ENCODE results near the gene AACS. TPM values are rescaled to one million over a fixed set of nuclear protein-coding genes. Genes with fewer than 3 reads are reported as not detected.

The AACS gene
- total RNA-seq, 1 donor: 12.0 TPM

DNA sequence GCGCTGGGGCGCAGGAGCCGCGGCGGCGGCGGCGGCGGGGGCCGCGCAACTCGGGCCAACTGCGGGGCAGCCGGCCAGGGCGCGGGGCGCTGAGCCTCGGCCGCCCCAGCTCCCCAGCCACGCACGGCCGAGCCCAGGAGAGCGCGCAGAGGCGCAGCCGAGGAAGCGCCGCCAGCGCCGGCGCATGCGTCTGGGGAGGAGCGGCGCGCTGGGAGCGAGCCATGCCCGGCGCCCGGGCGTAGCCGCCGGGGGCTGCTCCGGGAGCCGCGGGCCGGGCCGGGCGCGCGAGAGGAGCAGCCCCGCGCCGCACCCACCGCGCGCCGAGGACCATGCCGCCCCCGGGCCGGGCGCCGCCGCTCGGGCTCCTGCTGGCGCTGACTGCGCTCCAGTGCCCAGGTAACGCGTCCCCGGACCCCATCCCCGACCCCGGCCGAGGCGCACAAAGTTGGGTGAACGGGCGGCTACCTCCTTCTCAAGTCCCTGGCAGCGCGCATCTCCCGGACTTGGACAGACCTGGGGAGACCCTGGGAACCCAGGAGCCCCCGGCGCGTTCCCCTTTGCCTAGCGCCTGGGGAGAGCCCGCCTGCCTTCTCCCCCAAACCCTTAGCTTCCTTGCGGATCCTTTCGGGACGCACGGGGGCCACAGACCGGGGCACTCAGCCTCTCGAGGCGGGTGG, 121.4 kb downstream of the AACS start:
- DNase-seq (ENCODE audit: low read depth): peak; percentile 12
- TF ChIP-seq, protein P1, sequence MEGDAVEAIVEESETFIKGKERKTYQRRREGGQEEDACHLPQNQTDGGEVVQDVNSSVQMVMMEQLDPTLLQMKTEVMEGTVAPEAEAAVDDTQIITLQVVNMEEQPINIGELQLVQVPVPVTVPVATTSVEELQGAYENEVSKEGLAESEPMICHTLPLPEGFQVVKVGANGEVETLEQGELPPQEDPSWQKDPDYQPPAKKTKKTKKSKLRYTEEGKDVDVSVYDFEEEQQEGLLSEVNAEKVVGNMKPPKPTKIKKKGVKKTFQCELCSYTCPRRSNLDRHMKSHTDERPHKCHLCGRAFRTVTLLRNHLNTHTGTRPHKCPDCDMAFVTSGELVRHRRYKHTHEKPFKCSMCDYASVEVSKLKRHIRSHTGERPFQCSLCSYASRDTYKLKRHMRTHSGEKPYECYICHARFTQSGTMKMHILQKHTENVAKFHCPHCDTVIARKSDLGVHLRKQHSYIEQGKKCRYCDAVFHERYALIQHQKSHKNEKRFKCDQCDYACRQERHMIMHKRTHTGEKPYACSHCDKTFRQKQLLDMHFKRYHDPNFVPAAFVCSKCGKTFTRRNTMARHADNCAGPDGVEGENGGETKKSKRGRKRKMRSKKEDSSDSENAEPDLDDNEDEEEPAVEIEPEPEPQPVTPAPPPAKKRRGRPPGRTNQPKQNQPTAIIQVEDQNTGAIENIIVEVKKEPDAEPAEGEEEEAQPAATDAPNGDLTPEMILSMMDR (IDR thresholded peaks at IDR 0.05; ENCODE audit: insufficient read depth, low read length): no peak
- peak overlapping the region; percentile 63 for H3K4me3 ChIP-seq (ENCODE audit: low read depth, low read length)

DNA sequence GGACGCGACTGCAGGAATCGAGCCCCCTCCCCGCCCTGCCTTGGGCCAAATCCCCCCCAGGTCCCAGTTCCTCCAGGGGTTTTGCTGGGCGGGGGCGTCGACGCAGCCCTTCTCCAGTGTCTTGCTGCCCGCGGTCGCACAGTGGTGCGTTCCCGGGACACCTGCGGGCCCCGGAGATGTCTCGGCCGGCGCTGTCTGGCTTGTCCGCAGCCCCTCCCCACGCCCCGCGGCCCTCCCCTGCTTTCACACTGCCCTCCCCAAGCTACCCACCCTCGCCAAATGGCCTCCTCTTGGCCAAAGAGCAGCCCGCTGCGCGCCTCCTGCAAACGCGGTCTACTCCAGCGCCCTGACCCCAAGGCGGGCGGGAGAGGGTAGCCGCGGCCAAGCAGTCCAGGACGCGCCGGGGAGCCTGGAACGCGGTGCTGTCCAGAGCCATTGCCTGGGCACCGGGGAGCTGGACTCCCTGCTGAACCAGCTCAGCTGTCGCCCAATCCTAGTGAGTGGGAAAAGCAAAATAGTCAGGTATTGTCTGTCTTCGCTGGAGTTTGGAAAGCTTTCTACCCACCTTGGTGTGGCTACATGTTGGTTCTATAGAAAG, 122.0 kb downstream of the AACS start:
- H3K4me3 ChIP-seq (ENCODE audit: low read depth, low read length): peak overlapping the region; percentile 63
- TF ChIP-seq, protein P1 (IDR thresholded peaks at IDR 0.05; ENCODE audit: insufficient read depth, low read length): no peak
- peak; percentile 18 for DNase-seq (ENCODE audit: low read depth)

DNA sequence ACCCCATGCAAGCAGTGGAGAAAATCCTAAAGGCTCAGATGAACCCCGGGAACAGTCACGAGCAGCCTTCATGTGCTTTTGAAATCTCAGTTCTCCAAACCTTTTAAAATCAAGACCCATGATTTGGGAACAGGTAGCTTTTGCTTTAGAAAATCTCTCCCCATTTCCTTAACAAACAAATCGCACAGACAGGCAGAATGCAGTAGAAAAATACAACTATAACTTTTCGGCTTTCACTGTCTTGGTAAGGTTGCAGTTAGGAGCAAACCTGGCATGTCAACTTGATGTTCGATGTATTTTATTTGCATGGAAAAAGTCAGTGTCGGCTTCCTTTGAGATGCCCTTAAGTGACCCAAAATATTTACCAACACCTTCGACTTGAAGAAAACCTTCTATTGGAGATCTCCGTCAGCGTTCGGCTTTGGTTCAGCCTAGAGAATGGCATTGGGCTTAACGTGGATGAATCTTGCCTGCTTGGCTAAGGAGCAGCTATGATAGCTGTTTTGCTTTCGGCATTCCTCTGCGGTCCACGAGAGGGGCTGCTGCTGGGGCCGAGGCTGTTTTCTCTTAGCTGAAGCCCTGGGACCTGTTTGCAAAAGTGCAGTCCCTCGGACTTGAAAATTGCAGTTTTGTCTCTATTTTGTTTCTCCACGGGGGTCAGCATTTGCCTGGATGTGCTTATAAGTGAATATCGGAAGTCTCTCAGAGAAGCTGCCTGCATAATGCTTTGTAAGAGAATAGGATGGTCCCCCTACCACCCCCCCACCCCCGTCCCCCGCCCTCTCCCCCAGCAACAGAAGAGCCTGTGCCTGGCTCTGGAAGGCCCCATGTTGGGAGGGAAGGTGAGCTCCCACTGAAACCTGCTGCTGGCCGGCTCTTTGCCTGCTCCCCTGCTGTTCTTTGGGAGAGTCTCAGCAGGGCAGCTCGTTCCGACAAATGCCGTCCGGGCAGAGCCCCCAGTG, 122.8 kb downstream of the AACS start:
- peak overlapping the region; percentile 63 for H3K4me3 ChIP-seq (ENCODE audit: low read depth, low read length)
- peak; percentile 33 for DNase-seq (ENCODE audit: low read depth)
- TF ChIP-seq, protein P1 (IDR thresholded peaks at IDR 0.05; ENCODE audit: insufficient read depth, low read length): no peak

DNA sequence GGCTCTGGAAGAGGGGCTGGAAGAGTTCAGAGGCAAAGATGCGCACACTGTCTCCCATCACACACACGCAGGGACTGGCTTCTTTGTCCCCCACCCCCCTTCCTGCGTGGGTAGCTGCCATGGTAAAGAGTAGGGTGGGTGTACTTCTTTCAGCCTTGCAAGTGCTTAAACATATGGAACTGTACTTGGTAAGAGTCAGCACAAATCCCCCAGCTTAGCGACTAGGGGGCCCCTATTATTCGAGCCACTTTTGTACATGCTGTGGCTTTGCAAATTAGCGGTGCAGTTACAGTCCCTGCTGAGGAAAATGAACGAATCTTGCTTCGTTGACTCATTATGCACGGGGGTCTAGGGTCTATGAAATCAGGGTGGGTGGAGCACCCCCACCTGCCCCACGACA, 123.8 kb downstream of the AACS start:
- peak overlapping the region; percentile 1 for H3K4me3 ChIP-seq (ENCODE audit: low read depth, low read length)
- TF ChIP-seq, protein P1 (IDR thresholded peaks at IDR 0.05; ENCODE audit: insufficient read depth, low read length): no peak
- DNase-seq (ENCODE audit: low read depth): no peak

DNA sequence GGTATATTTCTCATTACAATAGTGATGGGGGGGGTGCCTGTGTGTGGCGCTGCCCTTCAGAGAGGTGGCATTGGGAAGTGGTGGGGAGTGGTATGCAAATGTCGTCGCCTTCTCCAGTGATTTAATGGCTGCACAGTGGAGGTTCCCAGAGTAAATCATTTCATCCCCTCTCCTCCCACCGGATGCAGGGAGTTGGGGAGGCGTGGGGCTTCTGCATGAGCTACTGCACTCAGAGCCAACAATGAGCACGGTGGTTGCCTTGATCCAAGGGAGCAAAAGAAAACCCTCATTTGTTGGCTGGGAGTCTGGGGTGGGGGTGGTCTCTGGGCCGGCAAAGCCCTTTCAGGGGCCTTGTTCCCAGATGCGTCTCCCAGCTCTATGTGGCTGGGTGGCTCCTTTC, 124.3 kb downstream of the AACS start:
- H3K4me3 ChIP-seq (ENCODE audit: low read depth, low read length): no peak overlapping the region
- DNase-seq (ENCODE audit: low read depth): no peak
- TF ChIP-seq, protein P1 (IDR thresholded peaks at IDR 0.05; ENCODE audit: insufficient read depth, low read length): no peak

DNA sequence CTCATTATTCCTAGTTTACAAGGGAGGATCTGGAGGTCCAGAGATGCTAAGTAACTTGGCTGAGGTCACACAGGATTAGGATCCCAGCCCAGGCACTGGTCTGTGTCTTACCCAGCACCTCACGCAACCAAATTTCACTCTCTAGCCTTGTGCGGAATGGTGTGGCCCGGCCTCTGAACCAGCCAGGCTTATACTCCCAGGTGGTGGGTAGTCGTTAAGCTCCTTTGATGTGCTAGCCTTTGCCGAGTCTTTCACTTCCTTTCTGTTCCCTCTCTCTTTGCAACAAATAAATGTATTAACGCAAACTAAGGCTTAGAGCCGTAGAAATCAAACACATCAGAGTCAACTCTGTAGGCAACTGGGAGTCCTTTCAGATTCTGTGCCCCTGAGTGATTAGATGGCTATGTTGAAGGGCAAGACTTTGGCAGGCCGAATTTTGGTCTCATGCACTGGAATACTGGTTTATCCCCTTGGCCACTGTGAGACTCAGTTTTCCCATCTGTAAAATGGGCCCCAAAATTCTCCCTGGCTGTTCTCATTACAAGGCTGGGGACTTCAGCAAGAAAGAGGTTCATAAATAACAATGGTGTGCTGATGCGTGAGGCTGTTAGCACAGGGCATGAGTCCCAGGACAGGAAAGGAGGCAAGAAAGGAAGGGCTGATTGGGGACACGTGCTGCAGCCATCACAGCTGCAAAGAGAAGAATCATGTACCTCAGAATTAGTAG, 126.3 kb downstream of the AACS start:
- H3K4me3 ChIP-seq (ENCODE audit: low read depth, low read length): no peak overlapping the region
- no peak for DNase-seq (ENCODE audit: low read depth)
- TF ChIP-seq, protein P1 (IDR thresholded peaks at IDR 0.05; ENCODE audit: insufficient read depth, low read length): no peak

All from fibroblast of the aortic adventitia (primary cell).